ENCODE data around the gene MRPL14. TPM values are rescaled to one million over a fixed set of nuclear protein-coding genes. Genes with fewer than 3 reads are reported as not detected.

The MRPL14 gene
- total RNA-seq, 1 donor from 2014 or later = 61.8 TPM

- Histone ChIP-seq H3K4me1 (peaks cover 0 to 7% of the 10 kb centered on the region in 2 donors), H3K9me3 (no peaks in the 10 kb centered on the region), H3K27me3 (no peaks in the 10 kb centered on the region), H3K4me3 (no peak overlapping the region), H3K27ac (no peak overlapping the region), H3K36me3 (no peaks in the 10 kb centered on the region)
- intact Hi-C loops (cut with DNase I) = no loop called here
- no peak for DNase-seq (ENCODE audit: low spot score in 2 of 2)
- TF ChIP-seq, protein P1, sequence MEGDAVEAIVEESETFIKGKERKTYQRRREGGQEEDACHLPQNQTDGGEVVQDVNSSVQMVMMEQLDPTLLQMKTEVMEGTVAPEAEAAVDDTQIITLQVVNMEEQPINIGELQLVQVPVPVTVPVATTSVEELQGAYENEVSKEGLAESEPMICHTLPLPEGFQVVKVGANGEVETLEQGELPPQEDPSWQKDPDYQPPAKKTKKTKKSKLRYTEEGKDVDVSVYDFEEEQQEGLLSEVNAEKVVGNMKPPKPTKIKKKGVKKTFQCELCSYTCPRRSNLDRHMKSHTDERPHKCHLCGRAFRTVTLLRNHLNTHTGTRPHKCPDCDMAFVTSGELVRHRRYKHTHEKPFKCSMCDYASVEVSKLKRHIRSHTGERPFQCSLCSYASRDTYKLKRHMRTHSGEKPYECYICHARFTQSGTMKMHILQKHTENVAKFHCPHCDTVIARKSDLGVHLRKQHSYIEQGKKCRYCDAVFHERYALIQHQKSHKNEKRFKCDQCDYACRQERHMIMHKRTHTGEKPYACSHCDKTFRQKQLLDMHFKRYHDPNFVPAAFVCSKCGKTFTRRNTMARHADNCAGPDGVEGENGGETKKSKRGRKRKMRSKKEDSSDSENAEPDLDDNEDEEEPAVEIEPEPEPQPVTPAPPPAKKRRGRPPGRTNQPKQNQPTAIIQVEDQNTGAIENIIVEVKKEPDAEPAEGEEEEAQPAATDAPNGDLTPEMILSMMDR (IDR thresholded peaks at IDR 0.05) = no peak
These were observed 46.4 kb downstream of the MRPL14 start for GRCh38 chr6:44080561-44081521.

DNA sequence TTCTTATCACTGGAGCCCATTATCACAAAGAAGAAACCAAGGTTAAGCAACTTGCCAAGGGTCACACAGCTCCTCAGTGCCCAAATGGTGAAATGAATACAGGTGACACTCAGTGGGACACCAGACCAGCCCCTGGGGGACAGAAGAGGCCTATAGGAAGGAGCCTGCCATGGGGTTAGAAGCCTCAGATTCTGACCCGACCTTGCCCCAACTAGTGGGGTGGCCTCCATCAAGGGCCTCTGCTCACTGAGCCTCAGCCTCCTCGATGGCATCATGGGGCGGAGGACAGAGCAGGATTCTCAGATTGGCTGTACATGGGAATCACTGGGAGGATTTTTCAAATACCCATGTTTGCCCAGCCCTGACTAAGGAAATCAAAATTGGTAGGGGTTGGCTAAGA, 47.6 kb downstream of the MRPL14 start:
- Histone ChIP-seq H3K27ac (no peak overlapping the region), H3K4me1 (peaks cover 0 to 10% of the 10 kb centered on the region in 2 donors), H3K27me3 (no peaks in the 10 kb centered on the region), H3K4me3 (no peak overlapping the region), H3K9me3 (no peaks in the 10 kb centered on the region), H3K36me3 (no peaks in the 10 kb centered on the region)
- TF ChIP-seq, protein P1 (IDR thresholded peaks at IDR 0.05) = no peak
- no peak for DNase-seq (ENCODE audit: low spot score in 2 of 2)
- intact Hi-C loops (cut with DNase I) = loop anchor here (1.0 to 5.0 kb wide), 5 partner anchors 107 to 471 kb away; no protein-coding TSS in a partner anchor

DNA sequence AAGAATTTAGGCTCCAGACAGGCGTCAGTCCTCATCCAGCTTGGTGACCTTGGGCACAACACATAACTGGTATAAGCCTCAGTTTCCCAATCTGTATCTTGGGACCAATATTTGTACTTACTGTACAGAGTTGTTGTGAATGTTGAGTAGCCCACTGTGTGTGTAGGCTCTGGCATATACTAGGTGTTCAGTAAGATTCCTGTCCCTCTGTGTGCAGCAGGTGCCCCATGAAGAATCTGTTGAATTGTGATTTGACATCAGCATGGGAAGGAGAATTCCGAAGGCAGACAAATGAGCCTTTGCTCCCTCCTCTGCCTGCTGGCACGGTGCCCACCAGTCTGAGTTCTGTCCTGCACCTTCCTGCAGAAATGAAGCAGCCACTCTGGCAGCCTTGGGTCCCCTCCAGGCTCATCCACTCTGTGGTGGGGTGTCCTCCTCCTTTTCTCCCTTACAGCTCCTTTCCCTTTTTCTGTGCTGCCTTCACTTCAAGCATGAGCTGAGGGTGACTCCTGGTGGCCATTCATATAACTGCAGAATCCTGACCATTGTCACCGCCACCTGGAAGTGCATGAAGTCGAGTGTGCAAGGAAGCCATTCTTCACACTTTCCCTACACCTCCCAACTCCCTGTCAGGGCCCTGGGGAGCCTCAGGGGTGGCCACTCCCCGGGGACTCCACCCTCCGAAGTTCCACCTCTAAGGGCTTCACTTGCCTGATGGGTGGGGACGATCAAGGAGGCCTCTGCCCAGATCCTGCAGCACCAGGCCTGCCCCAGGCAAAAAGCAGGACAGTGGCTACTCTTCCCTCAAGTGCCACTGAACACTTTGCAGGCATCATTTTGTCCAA, 48.2 kb downstream of the MRPL14 start:
- Histone ChIP-seq H3K4me3 (no peak overlapping the region), H3K4me1 (peaks cover 0 to 14% of the 10 kb centered on the region in 2 donors), H3K9me3 (no peaks in the 10 kb centered on the region), H3K27me3 (no peaks in the 10 kb centered on the region), H3K36me3 (no peaks in the 10 kb centered on the region), H3K27ac (no peak overlapping the region)
- TF ChIP-seq, protein P1 (IDR thresholded peaks at IDR 0.05) = peak; percentile 90 to 95 (median 93)
- intact Hi-C loops (cut with DNase I) = loop anchor here (1.0 to 5.0 kb wide), 5 partner anchors 107 to 470 kb away; no protein-coding TSS in a partner anchor
- DNase-seq (ENCODE audit: low spot score in 2 of 2) = peak in 1 of 2 donors; percentile 89

DNA sequence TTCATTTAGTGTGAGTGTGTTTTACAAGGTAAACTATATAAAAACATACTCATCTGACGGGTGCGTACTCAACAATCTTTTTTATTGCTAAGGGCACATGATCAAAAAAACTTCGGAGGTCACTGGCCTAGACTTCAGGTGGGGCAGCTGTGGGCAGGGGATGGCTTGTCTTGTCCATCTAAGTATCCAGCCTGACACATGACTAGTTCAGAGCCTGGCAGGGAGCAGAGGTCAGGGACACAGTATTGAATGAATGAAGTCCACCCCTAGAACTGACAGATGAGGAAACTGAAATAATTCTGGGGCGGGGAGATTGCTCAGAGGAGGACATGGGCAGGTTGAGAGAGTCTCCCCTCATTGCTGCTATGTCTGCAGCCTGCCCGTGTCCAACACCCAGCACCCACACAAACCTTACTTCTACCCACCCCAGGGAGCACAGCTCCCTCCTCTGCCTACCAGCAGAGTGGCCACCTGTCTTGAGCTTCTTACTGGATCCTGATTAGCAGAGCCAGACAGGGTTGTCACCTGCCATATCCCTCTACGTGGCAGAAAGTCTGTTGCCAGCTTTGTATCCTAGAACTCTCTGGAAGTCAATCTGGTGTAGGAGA, 48.9 kb downstream of the MRPL14 start:
- H3K27me3 ChIP-seq = no peaks in the 10 kb centered on the region
- intact Hi-C loops (cut with DNase I) = loop anchor here (2.0 to 5.0 kb wide), 3 partner anchors 106 to 470 kb away; no protein-coding TSS in a partner anchor
- no peaks in the 10 kb centered on the region for H3K36me3 ChIP-seq
- H3K9me3 ChIP-seq = no peaks in the 10 kb centered on the region
- no peak overlapping the region for H3K4me3 ChIP-seq
- DNase-seq (ENCODE audit: low spot score in 2 of 2) = no peak
- H3K27ac ChIP-seq = no peak overlapping the region
- TF ChIP-seq, protein P1 (IDR thresholded peaks at IDR 0.05) = no peak
- H3K4me1 ChIP-seq = peaks cover 4 to 20% of the 10 kb centered on the region in 2 donors
